ENCODE measurements around the gene CUEDC1.

DNA sequence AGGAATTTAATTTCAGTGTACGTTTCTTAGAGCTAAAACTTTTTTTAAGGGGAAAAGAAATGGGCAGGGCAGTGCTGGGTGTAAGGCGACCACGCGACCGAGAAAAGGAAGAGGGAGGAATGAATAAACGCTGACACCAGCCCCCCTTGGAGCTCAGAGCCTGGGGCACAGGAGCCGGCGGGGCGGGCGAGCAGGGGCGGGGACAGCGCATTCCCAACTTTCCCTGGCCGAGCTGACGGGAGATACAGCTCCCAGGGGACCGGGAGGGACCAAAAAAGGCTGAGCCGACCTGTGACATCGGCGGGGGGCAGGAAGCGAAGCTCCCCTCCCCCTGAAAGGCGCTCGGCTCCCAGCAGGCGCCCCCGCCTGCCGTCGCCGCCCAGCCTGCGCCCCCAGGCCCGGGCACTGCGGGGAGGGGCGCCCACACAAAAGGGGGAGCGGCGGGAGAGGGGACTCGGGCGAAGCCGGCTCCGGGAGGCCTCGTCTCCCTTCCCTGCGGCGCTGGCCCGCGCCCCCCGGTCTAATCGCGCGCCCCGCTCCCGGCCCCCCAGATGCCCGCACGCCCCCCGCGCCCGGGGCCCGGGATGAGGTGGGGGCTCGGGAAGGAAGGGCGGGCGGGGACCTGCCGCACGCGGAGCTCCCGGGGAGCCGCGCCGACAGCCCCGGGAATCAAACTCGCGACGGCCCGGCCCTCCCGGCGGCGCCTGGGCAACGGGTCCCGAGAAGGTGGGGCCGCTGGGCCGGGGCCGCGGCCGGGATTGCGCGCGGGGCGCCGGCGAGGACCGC is 622 bp downstream of the CUEDC1 start:
- TF ChIP-seq, protein P1, sequence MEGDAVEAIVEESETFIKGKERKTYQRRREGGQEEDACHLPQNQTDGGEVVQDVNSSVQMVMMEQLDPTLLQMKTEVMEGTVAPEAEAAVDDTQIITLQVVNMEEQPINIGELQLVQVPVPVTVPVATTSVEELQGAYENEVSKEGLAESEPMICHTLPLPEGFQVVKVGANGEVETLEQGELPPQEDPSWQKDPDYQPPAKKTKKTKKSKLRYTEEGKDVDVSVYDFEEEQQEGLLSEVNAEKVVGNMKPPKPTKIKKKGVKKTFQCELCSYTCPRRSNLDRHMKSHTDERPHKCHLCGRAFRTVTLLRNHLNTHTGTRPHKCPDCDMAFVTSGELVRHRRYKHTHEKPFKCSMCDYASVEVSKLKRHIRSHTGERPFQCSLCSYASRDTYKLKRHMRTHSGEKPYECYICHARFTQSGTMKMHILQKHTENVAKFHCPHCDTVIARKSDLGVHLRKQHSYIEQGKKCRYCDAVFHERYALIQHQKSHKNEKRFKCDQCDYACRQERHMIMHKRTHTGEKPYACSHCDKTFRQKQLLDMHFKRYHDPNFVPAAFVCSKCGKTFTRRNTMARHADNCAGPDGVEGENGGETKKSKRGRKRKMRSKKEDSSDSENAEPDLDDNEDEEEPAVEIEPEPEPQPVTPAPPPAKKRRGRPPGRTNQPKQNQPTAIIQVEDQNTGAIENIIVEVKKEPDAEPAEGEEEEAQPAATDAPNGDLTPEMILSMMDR (IDR thresholded peaks at IDR 0.05), result no peak
- TF ChIP-seq POLR2AphosphoS5 (IDR thresholded peaks at IDR 0.05), result peak; percentile 79 to 91
